IMR-90 (cell line): ENCODE measurements around the gene CTDSP1.
A peak's percentile ranks its signal among the peaks of the same experiment; 100 is the strongest.

Experiments used
- CEBPB ChIP-seq: IDR thresholded peaks from 2 replicates; pipeline ENCODE4 v1.6.1; 2012; ENCODE audit warnings: low read depth, low read length, improper control_type of control experiment
- CTCF ChIP-seq: conservative IDR thresholded peaks from 2 replicates; pipeline ENCODE4 v1.5.1; 2012; ENCODE audit warnings: mild to moderate bottlenecking, low read depth, low read length, improper control_type of control experiment
- MAFK ChIP-seq: IDR thresholded peaks from 2 replicates; pipeline ENCODE4 v1.6.1; 2012; ENCODE audit warnings: low read depth, low read length, improper control_type of control experiment
- MXI1 ChIP-seq: IDR thresholded peaks from 2 replicates; pipeline ENCODE4 v1.6.1; 2012; ENCODE audit warnings: low read depth, mild to moderate bottlenecking, low read length, moderate library complexity, borderline replicate concordance
- NFE2L2 ChIP-seq: fragments of 150-350 bp; IDR thresholded peaks from 2 replicates; pipeline ENCODE4 v1.6.1; 2016; ENCODE audit warnings: low read depth, mild to moderate bottlenecking, low read length
- POLR2A ChIP-seq: IDR thresholded peaks from 2 replicates; pipeline ENCODE4 v1.6.1; 2012; ENCODE audit warnings: mild to moderate bottlenecking, low read depth, low read length
- RAD21 ChIP-seq: IDR thresholded peaks from 2 replicates; pipeline ENCODE4 v1.6.1; 2012; ENCODE audit warnings: low read length, improper control_type of control experiment
- RCOR1 ChIP-seq: IDR thresholded peaks from 2 replicates; pipeline ENCODE4 v1.6.1; 2012; ENCODE audit warnings: mild to moderate bottlenecking, low read length, improper control_type of control experiment; ENCODE audit not compliant: insufficient replicate concordance
- RFX5 ChIP-seq: IDR thresholded peaks from 2 replicates; pipeline ENCODE4 v1.8.0; 2012; ENCODE audit warnings: low read depth, mild to moderate bottlenecking, low read length, moderate library complexity

GRCh38 chr2:218393750-218394290 is 5.8 kb upstream of the CTDSP1 start:
- TF ChIP-seq CTCF = no peak
- TF ChIP-seq POLR2A = no peak
- no peak for TF ChIP-seq NFE2L2
- TF ChIP-seq RAD21 = no peak
- no peak for TF ChIP-seq MXI1
- no peak for TF ChIP-seq RFX5
- TF ChIP-seq RCOR1 = no peak
- TF ChIP-seq MAFK = no peak
- TF ChIP-seq CEBPB = peak; percentile 48; the same call in 1 of the 2 replicates
